Measurements from ENCODE around the gene HMBS. TPM values are rescaled to one million over a fixed set of nuclear protein-coding genes. Genes with fewer than 3 reads are reported as not detected.
A peak's percentile ranks its signal among the peaks of the same experiment; 100 is the strongest.

Gene HMBS
- total RNA-seq, 2 donors from 2014 or later, result 7.6 to 16.1 TPM

DNA sequence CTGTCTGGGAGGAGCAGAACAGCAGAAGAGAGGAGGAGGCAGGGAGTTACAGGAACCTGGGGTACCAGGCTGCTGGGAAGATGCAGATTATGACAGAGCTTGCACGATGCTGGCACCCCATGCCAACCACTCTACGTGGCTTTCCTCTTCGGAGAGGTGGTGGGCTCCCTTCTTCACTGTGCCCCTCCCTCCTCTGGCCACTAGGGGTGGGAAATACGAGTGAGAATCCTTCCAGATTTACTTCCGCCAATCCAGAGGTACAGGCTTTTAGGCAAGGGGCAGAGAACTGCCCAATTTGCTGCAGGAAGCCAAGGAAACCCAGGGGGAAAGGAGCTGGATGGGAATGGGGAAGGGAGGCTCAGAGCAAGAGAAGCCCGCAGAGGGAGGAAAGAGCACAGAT lies 40.0 kb upstream of the HMBS start:
- Histone ChIP-seq H3K4me1 (no peaks in the 10 kb centered on the region), H3K9me3 (no peaks in the 10 kb centered on the region), H3K4me3 (no peak overlapping the region), H3K36me3 (replicated peaks in 1 of 2; ENCODE audit: insufficient read depth in 1 of 2, low read depth in 2 of 2) (peaks cover 8 to 38% of the 10 kb centered on the region in 2 donors), H3K27ac (no peak overlapping the region), H3K27me3 (no peaks in the 10 kb centered on the region)
- no peak for DNase-seq
- WGBS, 2 donors, result 81 to 92% methylated on average over 3 to 6 of the region's 6 CpGs
- TF ChIP-seq, protein P1, sequence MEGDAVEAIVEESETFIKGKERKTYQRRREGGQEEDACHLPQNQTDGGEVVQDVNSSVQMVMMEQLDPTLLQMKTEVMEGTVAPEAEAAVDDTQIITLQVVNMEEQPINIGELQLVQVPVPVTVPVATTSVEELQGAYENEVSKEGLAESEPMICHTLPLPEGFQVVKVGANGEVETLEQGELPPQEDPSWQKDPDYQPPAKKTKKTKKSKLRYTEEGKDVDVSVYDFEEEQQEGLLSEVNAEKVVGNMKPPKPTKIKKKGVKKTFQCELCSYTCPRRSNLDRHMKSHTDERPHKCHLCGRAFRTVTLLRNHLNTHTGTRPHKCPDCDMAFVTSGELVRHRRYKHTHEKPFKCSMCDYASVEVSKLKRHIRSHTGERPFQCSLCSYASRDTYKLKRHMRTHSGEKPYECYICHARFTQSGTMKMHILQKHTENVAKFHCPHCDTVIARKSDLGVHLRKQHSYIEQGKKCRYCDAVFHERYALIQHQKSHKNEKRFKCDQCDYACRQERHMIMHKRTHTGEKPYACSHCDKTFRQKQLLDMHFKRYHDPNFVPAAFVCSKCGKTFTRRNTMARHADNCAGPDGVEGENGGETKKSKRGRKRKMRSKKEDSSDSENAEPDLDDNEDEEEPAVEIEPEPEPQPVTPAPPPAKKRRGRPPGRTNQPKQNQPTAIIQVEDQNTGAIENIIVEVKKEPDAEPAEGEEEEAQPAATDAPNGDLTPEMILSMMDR (IDR thresholded peaks at IDR 0.05), result peak in 1 of 7 experiments; percentile 6
- TF ChIP-seq POLR2A (IDR thresholded peaks at IDR 0.05), result no peak
- no peak for ATAC-seq
- intact Hi-C loops (cut with DNase I), result no loop called here

DNA sequence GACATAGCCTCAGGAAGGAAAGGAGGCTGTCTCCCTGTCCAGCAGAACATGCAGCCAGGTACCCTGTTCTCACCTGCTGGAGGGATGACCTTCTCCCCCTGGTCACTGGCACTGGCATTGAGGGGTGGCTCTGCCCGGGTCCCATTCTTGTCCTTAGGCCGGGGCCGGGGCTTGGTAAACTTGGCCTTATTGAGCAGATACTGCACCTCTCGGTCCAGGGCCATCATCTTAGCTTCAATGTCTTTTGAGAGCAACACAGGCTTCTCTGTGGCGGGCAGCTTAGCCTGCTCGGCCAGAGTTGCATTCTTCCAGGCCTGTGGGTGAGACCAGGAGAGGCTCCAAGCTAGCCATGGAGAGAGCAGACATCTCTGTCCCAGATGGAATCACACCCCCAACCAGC lies 38.2 kb upstream of the HMBS start:
- TF ChIP-seq POLR2A (IDR thresholded peaks at IDR 0.05), result no peak
- TF ChIP-seq, protein P1 (IDR thresholded peaks at IDR 0.05), result no peak
- no peaks in the 10 kb centered on the region for H3K9me3 ChIP-seq
- no peak overlapping the region for H3K4me3 ChIP-seq
- ATAC-seq, result no peak
- WGBS, 2 donors, result 97% methylated on average over 6 of the region's 6 CpGs; no CpG with 5 or more reads in 1 of the 2 donors
- H3K36me3 ChIP-seq (replicated peaks in 1 of 2; ENCODE audit: insufficient read depth in 1 of 2, low read depth in 2 of 2), result peaks cover 8 to 49% of the 10 kb centered on the region in 2 donors
- H3K27ac ChIP-seq, result no peak overlapping the region
- DNase-seq, result no peak
- H3K4me1 ChIP-seq, result no peaks in the 10 kb centered on the region
- intact Hi-C loops (cut with DNase I), result no loop called here
- H3K27me3 ChIP-seq, result no peaks in the 10 kb centered on the region

DNA sequence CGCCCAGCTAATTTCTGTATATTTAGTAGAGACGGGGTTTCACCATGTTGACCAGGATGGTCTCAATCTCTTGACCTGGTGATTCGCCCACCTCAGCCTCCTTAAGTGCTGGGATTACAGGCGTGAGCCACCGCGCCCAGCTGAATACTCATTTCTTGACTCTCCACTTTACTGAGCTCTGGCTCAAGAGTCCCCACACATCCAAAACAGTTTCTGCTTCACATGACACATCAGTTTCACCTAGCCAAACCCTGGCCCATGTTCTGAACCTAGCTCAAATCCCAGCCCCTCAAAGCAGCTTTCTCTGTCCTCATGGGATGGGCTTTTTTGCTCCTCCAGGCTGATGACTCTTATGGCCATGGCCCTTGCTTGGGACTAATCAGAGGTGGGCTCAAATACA lies 37.5 kb upstream of the HMBS start:
- no peak for ATAC-seq
- no peak for DNase-seq
- intact Hi-C loops (cut with DNase I), result no loop called here
- WGBS, 2 donors, result 95 to 100% methylated on average over 6 of the region's 6 CpGs
- Histone ChIP-seq H3K9me3 (no peaks in the 10 kb centered on the region), H3K27me3 (no peaks in the 10 kb centered on the region), H3K36me3 (replicated peaks in 1 of 2; ENCODE audit: insufficient read depth in 1 of 2, low read depth in 2 of 2) (peaks cover 8 to 56% of the 10 kb centered on the region in 2 donors), H3K4me3 (no peak overlapping the region), H3K27ac (no peak overlapping the region), H3K4me1 (no peaks in the 10 kb centered on the region)
- no peak for TF ChIP-seq POLR2A (IDR thresholded peaks at IDR 0.05)
- TF ChIP-seq, protein P1 (IDR thresholded peaks at IDR 0.05), result no peak

DNA sequence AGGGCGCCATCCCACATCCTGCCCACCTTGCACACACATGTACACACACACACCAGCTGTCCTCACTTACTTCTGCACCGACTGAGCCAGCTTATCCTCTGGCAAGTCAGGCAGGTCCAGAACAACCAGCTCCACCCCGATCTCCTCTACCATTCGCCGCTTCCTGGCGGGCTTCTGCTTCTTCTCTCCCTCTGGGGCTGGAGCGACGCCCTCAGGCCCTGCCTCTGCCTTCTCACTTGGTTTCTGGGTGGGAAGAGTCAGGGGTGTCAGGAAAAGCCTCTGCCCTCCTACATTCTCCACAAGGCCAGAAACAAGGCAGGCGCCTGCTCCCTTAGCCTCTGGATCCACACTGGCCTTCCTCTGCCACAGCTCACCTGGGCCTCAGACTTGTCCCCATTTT lies 36.0 kb upstream of the HMBS start:
- DNase-seq (no peak), ATAC-seq (no peak)
- Histone ChIP-seq H3K4me1 (no peaks in the 10 kb centered on the region), H3K36me3 (replicated peaks in 1 of 2; ENCODE audit: insufficient read depth in 1 of 2, low read depth in 2 of 2) (peaks cover 15 to 65% of the 10 kb centered on the region in 2 donors), H3K27me3 (no peaks in the 10 kb centered on the region), H3K4me3 (no peak overlapping the region), H3K9me3 (no peaks in the 10 kb centered on the region), H3K27ac (no peak overlapping the region)
- 83 to 91% methylated on average over 9 of the region's 9 CpGs for WGBS, 2 donors
- no peak for TF ChIP-seq POLR2A (IDR thresholded peaks at IDR 0.05)
- TF ChIP-seq, protein P1 (IDR thresholded peaks at IDR 0.05), result no peak
- intact Hi-C loops (cut with DNase I), result no loop called here

DNA sequence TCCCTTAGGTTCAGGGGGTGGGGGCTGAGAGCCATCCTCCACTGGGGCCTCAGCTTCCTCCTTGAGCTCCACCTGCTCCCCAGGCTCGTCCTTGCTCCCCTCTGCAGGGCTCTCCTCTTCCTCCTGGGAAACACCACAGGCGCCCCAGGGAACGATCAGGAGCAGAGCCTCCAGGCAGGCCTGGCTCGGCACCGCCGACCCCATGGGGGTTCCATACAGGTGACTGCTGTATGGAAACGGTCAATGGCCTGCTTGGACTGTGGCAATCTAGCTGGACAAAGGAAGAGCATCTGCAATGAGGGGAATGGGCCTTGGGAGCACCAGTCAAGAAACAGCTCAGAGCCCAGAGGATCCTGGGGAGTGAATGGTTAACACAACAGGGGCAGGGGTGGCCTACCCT lies 35.6 kb upstream of the HMBS start:
- Histone ChIP-seq H3K4me3 (no peak overlapping the region), H3K9me3 (no peaks in the 10 kb centered on the region), H3K27me3 (no peaks in the 10 kb centered on the region), H3K36me3 (replicated peaks in 1 of 2; ENCODE audit: insufficient read depth in 1 of 2, low read depth in 2 of 2) (peaks cover 15 to 69% of the 10 kb centered on the region in 2 donors), H3K4me1 (peaks cover 3% of the 10 kb centered on the region), H3K27ac (no peak overlapping the region)
- TF ChIP-seq POLR2A (IDR thresholded peaks at IDR 0.05), result no peak
- TF ChIP-seq, protein P1 (IDR thresholded peaks at IDR 0.05), result no peak
- ATAC-seq (no peak), DNase-seq (no peak)
- WGBS, 2 donors, result 75 to 87% methylated on average over 7 of the region's 7 CpGs
- intact Hi-C loops (cut with DNase I), result no loop called here

All from body of pancreas (tissue), 4 donors.